Hematopoietic multipotent progenitor cell treated with erythropoietin and hydrocortisone succinate and interleukin-3 and kit ligand, for 6 days (in vitro differentiated cells): Measurements from ENCODE around the gene FHIT.

Source experiments
- DNase-seq: peaks from one replicate; pipeline ENCODE4 v3.0.0-alpha.2; 2015

FHIT gene

DNA sequence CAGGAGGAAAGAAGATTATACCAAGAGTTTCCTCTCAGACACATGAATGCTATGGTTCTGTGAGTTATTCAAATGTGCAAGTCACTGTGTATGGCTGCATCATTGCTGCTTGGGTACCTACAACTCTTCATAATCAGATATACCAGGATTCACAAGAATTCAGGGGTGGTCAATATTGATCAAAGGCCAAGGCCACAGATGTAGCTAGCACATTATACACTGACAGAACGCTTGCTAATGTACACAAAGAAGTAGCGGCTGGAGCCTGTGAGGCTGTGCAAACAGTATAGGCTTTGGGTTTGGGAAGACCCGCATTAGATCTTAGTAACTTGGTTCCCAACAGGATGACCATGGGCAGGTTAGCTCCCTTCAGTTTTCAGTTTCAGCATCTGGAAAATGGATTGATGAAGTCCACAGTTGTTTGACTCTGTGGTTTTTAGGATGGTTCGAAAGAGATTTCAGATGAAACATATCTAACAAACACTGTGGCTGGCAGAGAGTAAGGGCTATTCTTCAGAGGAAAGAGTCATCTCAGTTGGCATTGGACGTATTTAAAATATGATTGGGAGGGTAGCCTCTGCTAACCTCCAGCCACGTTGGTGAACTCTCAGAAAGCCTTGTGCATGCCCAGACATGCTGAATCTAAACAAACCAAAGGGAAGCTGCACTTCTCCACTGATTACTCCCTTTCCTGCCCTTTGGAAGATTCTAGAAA is 1452.7 kb downstream of the FHIT start:
- no peak for DNase-seq

DNA sequence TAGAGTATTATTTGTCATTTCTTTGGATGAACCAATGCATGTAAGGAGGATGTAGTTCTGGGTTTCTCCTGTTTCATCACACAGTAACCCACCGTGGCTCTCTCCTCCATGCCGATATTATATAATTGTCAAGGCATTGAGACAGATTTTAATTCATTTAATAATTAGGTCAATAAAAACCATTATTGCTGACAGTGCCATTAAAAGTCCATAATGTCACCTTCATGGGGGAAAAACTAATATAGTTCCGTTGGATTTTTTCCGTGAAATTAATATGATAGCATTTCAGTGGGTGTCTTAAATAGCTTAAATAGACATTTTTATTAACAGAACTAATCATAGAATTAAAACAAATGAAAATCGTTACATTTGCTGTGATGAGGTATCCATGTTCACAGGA is 1453.7 kb downstream of the FHIT start:
- DNase-seq = no peak

DNA sequence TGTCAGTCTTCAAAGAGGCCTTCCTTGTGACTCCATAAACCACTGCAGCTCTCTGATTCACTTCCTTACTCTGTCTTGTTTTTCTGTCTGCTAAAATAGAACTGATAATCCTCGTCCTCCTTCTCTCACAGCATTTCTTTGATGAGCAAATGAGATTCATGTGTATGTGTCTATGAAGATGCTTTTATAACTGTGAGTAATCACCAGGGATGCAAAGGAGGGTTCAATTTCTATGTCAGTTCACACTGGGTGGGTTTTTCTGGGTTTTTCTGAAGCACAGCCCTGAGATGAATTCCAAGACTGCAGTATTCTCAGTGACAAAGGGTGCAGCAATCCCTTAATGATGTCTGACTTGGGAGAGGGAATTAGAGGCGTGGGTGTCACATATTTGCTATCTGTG is 1454.8 kb downstream of the FHIT start:
- no peak for DNase-seq

DNA sequence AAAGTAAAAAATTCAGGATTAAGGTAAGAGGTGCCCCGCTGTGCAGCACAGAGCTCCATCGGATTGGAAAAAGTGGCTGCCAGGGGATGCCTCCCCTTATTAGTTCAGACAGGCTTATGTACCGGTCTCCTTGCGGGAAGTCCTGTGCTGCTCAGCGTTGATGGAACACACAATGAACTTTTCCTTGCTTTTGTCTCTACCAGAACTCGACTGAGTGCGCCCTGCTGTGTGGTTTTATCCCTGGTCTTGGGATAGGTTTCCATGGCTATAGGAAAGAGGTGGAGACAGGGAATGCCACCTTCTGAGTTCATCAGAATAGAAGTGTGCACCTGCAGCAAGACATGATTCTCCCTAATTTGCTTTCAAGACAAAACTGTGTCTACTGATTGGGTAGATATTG is 1455.5 kb downstream of the FHIT start:
- DNase-seq = no peak

DNA sequence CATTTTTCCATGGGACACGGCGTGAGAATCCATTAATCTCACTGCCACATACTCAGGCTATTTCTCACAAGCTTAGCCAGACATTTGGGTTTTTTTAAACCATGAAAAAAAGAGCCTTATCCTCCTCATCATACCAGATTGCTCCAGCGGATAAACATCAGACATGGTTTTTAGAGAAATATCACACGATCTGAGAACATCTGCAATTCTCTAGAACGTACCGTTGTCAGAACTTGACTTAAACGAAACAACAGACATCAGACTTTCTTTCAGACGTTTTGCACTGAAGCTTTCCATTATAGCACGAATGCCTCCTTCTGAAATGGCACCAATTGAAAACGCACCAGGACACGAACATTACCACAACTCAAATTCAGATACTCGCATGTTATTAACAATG is 1457.3 kb downstream of the FHIT start:
- no peak for DNase-seq

DNA sequence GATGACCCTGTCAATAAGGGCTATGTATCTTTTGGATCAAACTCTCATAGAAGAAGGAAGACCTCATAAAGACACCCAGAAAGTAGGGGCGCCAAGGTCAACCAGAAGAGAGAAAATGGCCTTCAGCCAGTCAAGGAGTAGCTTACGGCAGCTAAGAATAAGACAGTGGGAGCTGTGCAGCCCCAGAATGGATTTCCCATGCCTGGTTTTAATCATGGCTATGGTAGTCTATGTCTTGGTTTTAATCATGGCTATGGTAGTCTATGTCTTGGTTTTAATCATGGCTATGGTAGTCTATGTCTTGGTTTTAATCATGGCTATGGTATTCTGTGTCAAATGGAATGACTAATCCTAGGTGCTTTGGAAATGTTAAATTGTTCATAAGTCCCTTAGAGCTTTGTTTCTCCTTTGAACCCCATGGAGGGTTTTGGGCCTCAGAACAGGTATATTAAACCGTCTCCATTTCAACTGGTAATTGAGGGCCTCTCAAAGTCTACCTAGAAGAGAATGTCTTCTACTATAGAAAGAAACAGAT is 1459.4 kb downstream of the FHIT start:
- DNase-seq = no peak

DNA sequence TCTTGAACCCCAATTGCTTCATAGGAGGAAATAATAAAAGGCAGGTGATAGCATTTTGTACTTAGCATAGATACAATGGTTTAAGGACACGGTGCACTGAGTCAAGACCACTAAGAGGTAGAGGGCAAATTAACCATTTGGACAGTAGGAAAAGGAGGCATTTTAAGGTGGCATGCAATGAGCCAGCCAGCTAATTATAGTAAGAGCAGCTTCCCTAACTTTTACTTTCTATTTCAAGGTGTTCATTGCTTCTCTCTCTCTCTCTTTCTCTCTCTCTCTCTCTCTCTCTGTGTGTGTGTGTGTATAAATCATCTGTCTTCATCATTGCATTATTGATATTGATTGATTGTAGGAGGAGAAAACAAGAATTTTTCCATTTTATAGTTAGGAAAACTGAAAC is 1461.0 kb downstream of the FHIT start:
- no peak for DNase-seq

DNA sequence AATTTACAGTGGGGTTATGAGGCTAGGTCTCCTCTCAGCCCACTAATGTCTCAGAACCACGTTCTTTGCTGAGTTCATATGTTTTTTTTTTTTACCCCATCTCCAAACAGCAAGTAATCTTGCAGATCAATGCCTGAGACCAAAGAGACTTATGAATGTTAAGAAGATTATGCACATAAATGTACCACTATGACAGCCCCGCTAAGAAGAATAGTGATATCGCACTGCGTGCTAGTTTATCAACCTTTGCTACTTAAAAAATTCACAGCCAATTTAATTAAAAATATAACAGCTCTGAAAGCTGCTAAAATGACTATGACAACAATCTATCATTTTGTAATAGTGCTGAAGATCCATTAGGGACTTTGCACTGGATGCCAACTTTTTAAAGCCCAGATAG is 1462.5 kb downstream of the FHIT start:
- no peak for DNase-seq

DNA sequence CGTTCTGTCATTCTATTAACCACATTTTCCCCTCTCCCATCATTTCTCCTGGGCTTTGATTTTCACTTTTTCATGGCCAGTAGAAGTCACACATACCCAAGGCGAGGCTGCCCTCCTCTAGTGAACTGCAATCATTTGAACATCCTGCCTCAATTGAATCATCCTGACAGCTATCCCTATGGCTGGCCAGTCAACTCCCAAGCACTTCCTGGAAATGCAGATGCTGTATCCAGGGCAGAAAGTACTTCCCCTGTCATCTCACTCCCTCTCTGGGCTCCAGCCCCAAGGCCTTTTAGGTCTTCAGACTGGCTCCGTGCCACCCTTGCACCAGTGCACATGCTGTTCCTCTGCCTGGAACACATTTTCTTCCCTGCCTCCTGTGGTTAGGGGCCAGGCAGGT is 1463.1 kb downstream of the FHIT start:
- DNase-seq = no peak

DNA sequence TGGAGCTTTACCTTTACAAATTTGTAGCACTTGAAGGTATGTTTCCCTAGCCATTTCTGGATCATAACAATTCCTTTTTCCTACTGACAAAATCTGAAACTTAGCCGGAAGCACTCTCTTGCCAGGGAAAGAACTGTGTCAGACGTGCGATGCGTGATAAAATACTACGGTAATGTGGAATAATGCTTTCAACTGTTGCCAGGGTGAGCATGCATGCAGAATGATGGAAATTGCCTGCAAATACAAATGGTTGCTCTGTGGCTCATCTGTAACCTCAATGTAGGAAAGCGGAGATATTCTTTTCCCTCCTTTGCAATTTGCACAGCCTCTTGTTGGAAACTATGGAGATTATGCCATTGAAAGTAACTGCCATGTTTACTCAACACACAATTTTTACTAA is 1464.9 kb downstream of the FHIT start:
- no peak for DNase-seq

DNA sequence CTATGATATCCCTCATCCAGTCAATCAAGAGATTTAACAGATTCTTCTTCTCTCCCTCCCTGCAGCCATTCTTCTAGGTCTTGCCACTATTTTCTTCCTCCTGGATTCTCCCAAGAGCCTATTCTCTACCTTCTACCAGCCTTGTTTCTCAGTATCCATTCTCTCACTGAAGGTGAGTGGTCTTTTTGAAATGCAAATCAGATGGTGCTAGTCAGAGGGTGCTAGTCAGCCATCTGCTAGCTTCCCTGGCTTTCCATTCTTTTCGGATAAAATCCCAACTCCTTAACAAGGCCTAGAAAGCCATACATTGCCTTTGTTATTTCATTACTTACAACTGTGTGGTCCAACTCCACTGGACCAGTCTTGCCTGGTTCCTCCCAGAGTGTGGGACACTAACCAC is 1467.1 kb downstream of the FHIT start:
- no peak for DNase-seq

DNA sequence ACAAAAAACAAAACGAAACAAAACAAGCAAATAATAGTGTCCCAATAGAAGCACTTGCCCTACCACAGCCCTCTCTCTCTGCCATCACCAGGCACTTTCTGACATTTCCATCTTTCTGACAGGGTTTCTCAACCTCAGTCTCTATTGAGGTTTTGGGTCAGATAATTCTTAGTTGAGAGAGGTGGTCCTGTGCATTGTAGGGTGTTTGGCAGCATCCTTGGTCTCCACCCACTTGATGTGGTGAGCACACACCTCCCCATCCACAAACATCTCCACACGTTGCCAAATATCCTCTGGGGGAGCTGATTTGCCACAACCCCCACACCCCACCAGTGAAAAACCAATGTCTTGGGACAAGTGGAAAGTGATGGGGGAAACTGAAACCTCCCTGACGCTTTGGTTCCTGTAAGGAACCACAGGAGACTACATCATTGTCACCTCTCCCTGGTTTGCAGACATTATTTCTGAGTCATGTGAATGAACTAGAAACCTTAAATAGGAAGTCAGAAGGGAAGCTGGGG is 1467.7 kb downstream of the FHIT start:
- no peak for DNase-seq

DNA sequence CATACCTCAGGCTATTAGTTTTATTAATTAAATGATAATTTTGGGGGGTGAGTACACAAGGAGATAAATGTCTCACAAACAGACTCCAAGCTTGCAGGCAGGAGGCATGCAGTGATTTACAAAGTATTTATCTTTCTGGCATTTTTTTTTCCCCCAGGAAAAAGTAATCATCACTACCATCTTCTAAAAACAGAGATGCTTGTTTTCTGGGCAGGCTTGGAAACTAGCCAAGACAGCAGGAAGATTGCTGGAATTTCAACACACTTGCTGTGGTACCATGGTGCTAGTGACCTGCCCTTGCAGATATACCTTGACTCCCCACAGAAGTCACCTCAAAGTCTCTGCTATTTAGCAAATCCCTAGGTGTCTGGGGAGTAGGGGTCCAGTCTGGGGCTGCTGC is 1468.6 kb downstream of the FHIT start:
- no peak for DNase-seq

DNA sequence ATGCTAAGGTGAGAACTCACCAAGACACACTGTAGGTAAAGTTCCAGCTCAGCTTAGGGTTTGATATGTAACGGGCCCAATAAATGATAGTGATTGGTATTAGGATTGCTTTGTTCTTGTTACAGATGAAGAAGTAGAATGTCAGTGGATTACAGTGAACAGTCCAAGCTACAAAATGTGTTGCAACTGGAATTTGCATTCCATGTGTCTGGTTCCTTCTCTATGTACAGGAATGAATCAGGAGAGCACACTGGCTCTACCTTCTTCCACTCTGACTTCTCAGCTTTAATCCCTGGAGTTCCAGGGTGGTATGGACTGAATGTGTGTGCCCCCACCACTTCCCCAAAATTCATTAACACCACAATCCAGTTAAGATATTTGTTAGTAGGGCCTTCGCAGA is 1471.0 kb downstream of the FHIT start:
- no peak for DNase-seq

DNA sequence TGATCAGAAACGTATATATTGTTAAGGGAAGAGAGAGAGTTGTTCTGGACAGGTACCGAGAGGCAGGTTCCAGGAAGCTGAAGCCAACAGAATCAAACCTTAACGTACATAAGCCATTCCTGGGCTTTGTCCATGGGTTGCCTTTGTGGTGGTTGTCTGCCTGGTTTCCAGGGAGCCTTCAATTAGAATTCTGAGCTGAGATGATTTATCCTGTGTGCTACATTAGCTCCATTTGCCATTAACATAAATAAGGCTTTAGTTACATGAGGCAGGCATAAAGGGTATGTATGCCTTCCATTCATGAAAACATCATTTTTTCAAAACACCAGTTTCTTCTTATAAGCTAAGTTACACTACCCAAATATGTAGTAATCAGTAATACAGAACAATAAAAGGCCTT is 1472.0 kb downstream of the FHIT start:
- DNase-seq = no peak

DNA sequence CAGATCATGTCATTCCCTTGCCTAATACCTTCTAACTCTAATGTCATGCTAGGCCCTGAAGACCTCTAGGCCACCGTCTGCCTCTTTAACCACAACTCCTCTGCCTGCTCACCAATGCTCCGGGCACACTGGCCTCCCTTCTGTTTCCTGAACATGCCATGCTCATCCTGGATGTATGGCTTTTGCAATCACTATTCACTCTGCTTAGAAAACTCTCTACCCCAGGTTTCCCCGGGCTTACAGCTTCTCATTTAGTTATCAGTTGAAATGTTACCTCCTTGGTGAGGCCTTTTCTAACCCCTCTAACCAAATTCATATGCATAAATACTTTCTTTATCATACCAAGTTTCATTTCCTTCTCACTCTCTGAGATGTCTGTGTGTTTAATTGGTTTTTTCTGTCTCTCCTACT is 1473.6 kb downstream of the FHIT start:
- peak; percentile 35 for DNase-seq

DNA sequence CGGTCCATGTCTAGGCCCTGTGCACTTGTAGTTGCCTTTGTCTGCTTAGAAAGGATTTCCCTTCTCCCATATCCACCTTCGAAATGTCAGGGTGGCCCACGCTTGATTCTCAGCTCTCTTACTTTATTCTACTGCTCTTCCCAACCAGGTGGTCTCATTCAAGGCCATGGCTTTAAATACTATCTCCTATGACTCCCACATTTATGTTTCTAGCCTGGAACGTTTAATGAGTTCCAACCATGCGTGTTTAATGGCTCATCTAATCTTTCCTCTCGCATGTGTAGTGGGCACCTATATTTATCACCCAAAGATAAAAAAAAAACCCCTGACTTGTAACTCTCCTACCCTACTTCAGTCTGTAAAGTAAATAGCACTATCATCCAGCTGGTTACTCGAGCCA is 1474.2 kb downstream of the FHIT start:
- no peak for DNase-seq

DNA sequence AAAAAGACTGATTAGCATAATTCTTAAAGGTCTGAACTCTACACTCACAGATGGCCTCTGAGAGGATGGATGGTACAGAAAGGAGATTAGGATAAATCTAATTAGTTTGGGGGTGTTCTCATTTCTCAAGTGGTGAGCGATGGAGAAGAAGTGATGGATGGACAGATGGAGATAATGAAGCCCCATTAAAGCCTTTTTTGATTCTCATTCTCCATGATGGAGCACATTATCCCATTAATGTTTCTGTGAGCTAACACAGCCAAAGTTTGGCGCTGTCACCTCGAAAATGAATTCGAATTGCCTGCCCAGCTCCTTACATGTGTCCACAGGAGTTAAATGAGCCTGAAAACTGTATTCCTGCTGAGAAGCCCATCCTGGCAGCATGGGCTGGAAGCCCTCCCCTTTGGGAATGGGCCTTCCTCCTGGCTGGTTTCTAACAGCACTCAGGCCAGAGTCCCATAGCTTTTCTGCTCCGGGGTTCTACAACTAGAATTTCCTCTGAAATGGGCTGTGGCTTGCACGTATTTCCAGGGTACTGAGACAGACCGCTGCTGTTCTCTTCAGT is 1475.4 kb downstream of the FHIT start:
- DNase-seq = no peak

DNA sequence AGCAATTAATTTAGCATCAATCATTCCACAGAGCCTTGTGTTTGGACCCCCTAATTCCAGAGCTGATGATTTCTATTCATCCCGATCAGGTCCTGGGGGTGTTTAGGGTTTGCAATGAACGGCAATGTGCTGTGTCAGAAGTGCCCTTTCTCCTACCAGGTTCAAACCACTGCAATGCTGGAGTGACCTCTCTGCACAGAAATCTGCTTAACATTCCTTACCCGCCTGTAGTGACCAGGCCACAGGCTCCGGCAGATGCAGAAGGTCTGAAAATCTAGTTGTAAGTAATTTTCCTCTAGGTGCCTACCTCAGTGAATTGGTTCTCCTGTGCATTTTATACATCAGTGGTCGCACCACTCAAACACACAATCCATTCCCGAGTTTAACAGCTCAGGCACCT is 1476.1 kb downstream of the FHIT start:
- no peak for DNase-seq

DNA sequence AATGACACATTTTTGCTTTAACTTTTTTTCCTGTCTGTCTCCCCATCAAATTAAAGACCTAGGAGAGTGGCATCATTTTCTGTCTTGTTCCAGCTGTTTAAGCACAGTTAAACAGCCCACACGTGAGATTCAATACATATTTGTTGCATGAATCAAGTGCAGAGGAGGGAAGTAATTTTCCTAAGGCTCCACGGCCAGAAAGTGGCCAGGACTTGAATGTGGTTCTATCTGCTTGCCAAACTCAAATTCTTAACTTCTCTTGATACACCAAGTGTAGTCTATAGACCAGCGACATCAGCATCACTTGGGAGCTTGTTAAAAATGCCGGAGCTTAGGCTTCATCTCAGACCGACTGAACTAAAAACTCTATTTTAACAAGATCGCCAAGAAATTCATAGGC is 1476.6 kb downstream of the FHIT start:
- no peak for DNase-seq

DNA sequence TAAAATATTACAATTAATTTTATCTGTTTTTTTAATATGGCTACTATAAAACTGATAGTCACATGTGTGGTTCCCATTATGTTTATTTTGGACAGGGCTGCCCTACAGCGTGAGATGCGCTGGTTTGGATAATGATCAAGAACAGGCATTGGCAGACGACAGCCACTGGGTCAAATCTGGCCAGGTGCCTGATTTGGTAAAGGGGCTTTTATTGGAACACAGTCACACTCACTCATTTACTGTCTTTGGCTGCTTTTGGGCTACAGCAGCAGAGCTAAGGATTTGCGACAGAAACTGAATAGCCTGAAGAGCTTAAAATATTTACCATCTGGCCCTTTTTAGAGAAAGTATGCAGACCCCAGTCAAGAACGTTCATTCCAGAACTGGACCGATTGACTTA is 1477.3 kb downstream of the FHIT start:
- no peak for DNase-seq

DNA sequence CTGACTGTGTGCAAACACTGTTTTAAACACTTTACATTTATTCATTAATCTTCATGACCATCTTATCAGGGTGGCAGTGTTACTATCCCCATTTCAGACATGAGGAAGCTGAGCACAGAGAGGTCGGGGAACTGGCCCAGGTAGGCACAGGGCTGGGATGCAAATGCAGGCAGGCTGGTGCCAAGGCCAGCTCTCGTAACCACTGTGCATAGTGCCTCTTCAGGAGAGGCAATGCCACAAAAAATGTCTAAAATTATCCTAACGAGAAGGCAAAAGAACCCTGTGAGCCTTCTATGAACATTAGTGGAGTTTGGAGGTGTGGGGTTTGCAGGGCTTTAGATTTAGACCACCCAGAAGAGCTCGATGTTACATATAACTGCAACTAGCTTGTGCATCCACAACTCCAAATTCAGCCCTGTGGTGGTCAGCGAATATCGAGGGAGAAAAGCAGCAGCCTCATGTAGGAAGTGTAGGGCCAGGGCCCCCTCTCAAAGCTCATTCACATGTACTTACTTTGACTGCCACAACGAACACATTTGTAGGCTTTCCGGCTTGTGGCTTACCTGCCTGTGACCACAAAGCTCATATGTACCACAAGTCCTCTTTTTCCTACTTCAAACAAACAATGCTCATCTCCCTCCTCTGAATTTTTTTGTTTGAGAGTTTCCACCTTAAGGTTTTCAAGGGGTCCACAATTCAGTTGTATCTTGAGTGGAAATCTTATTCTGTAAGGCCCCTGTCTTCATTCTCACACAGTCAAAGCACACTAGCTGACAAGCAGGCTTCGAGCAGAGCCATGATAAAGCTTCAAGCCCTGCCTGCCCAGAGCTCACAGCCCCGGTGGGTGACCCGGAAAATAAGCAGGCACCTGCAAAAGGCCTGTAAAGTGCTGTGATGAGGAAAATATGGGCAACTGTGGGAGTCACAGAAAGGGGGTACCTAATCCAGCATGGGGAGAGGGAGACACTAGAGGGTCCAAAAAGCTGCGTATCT is 1478.5 kb downstream of the FHIT start:
- peak; percentile 17 for DNase-seq

DNA sequence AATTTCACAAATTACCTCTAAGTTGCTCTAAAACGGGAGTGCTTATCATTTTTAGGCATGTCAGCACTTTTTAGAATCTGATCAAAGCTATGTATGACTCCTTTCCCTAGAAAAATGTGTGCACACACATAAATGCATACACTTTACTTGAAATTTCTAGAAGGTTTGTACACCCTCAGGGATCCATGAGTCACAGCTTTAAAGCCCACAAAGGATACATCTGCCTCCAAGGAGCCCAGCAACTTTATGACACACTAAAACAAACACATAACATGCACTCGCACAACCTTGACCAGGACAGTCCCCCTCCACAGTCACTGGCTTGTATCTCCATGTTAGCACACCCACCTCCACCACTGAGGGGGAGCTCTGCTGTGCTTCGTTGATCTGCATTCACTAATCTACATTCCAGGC is 1479.5 kb downstream of the FHIT start:
- no peak for DNase-seq
